Erythroblast (primary cell): ENCODE results near the gene NGF.

Source experiments
- GATA1 ChIP-seq: IDR thresholded peaks from 2 replicates; pipeline ENCODE4 v1.6.1; 2011; ENCODE audit warnings: low read depth, mild to moderate bottlenecking, control low read depth, low read length, moderate library complexity
- POLR2A ChIP-seq: IDR thresholded peaks from 2 replicates; pipeline ENCODE4 v1.6.1; 2011; ENCODE audit warnings: mild to moderate bottlenecking, low read length

DNA sequence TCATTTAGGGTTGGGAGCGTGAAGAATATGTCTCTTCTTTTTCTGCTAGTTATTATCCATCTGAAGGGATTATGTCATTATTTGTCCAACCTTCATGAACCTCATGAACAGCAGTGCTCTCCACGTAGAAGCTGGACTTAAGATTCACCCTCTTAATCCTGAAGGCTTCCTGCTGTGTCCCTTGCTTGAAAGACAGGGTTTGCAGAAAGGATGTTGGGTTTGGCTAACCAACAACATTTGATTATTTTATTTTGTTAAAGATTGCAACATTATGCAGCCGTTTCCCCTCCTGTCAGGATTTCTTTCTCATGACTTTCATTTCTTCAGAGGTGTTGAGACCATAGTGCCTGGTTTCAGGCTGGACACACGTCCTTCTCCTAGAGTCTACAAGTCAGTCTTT is 75.2 kb downstream of the NGF start:
- no peak for TF ChIP-seq POLR2A
- TF ChIP-seq GATA1: no peak
